HepG2 (cell line): Measurements from ENCODE around the gene UNC5A. TPM values are rescaled to one million over a fixed set of nuclear protein-coding genes. Genes with fewer than 3 reads are reported as not detected.

ENCODE experiments used
- ATAC-seq: fragments of 200-7000 bp; cut with Tn5 transposase; 3 replicates; pipeline ENCODE4 v1.9.1; 2020; ENCODE audit warnings: mild to moderate bottlenecking, moderate library complexity
- BruUV-seq: library from RNA; stranded (reverse); fragments of 400-500 nt; replicated peaks from 2 replicates; lab custom pipeline; 2021; lab: Mats Ljungman, UMichigan
- CTCF ChIA-PET: fragments of 300-600 bp; formaldehyde crosslinking; extraction: SDS; loops from one replicate; lab custom pipeline; 2021; ENCODE audit warnings: low total read pairs, inconsistent platforms, low intra/inter-chr PET ratio; lab: Yijun Ruan, JAX
- POLR2A ChIA-PET: fragments of 350-600 bp; sonication (Branson Sonifier 250); formaldehyde crosslinking; loops from one replicate; lab custom pipeline; 2020; ENCODE audit warnings: antibody characterized with exemption, inconsistent platforms; lab: Yijun Ruan, JAX
- DNase-seq: peaks from one replicate; pipeline ENCODE4 v3.0.0-alpha.2; 2015; ENCODE audit warnings: low spot score
- FAIRE-seq: peaks from 3 replicates; lab custom pipeline; 2011; peaks lifted over from hg19 to GRCh38; lab: Jason Lieb, UNC
- H2AFZ ChIP-seq: one replicate; pipeline ENCODE4 v1.6.1; 2011; ENCODE audit warnings: low read length, inconsistent platforms
- H3K27ac ChIP-seq: fragments of 300-600 bp; 3 replicates; pipeline ENCODE4 v1.8.0; 2011; ENCODE audit warnings: mixed run types, mild to moderate bottlenecking, mixed read lengths, low read length, inconsistent platforms; ENCODE audit not compliant: insufficient read depth; ENCODE audit errors: extremely low read length
- H3K27me3 ChIP-seq, 2 experiments: fragments of 200-600 bp in 1 of 2; 2 replicates in 1 of 2; 3 replicates in 1 of 2; pipeline versions ENCODE4 v1.6.0 to v1.8.0; 2011; ENCODE audit warnings: low read length in 2 of 2, mild to moderate bottlenecking in 2 of 2, moderate library complexity in 2 of 2, inconsistent platforms in 1 of 2; ENCODE audit not compliant: insufficient read depth in 2 of 2, control insufficient read depth in 1 of 2
- H3K36me3 ChIP-seq, 2 experiments: fragments of 200-600 bp in 1 of 2; replicated peaks in 1 of 2; 2 replicates in 1 of 2; 3 replicates in 1 of 2; pipeline versions ENCODE4 v1.5.1 to v1.8.0; 2011; ENCODE audit warnings: low read length in 2 of 2, inconsistent platforms in 1 of 2; ENCODE audit not compliant: insufficient read depth in 2 of 2, control insufficient read depth in 1 of 2
- H3K4me1 ChIP-seq: 2 replicates; pipeline ENCODE4 v1.5.1; 2012; ENCODE audit warnings: low read length, inconsistent platforms; ENCODE audit not compliant: insufficient read depth
- H3K4me2 ChIP-seq: 2 replicates; pipeline ENCODE4 v1.6.0; 2011; ENCODE audit warnings: low read depth, low read length, inconsistent platforms
- H3K4me3 ChIP-seq, 3 experiments: fragments of 200-600 bp in 1 of 3; sonication (generic), shearing (Covaris generic) in 1 of 3; replicated peaks in 1 of 3; 2 replicates each; pipeline ENCODE4 v1.5.1; 2011 to 2016; ENCODE audit warnings: low read length in 3 of 3, inconsistent platforms in 2 of 3, low read depth in 2 of 3, mild to moderate bottlenecking in 2 of 3, control low read depth in 1 of 3, mixed read lengths in 1 of 3; ENCODE audit not compliant: insufficient read depth in 1 of 3
- H3K79me2 ChIP-seq: one replicate; pipeline ENCODE4 v1.6.1; 2011; ENCODE audit warnings: low read length, inconsistent platforms; ENCODE audit not compliant: insufficient read depth
- H3K9ac ChIP-seq: 2 replicates; pipeline ENCODE4 v1.6.0; 2011; ENCODE audit warnings: mild to moderate bottlenecking, low read depth, low read length, inconsistent platforms; ENCODE audit not compliant: insufficient read depth
- H3K9me3 ChIP-seq: 2 replicates; pipeline ENCODE4 v1.5.1; 2012; ENCODE audit warnings: mild to moderate bottlenecking, low read length
- H4K20me1 ChIP-seq: 2 replicates; pipeline ENCODE4 v1.6.0; 2011; ENCODE audit warnings: inconsistent platforms, mild to moderate bottlenecking, low read length, moderate library complexity; ENCODE audit not compliant: insufficient read depth
- CHD2 ChIP-seq: IDR thresholded peaks from 2 replicates; pipeline ENCODE4 v1.6.1; 2011; ENCODE audit warnings: low read depth, low read length, improper control_type of control experiment
- ETV6 ChIP-seq: sonication (generic); formaldehyde crosslinking; conservative IDR thresholded peaks from 2 replicates; pipeline ENCODE4 v1.4.0; 2020; ENCODE audit warnings: missing genetic modification reagents
- MAF1 ChIP-seq: sonication (generic); formaldehyde crosslinking; IDR thresholded peaks from 2 replicates; pipeline ENCODE4 v1.5.0; 2020; ENCODE audit warnings: missing genetic modification reagents, borderline replicate concordance
- MAZ ChIP-seq, 2 experiments: sonication (generic) in 1 of 2; formaldehyde crosslinking in 1 of 2; IDR thresholded peaks; 2 replicates each; pipeline versions ENCODE4 v1.5.0 to v1.6.1; 2012 to 2020; ENCODE audit warnings: low read depth in 2 of 2, mild to moderate bottlenecking in 2 of 2, borderline replicate concordance in 1 of 2, improper control_type of control experiment in 1 of 2, low read length in 1 of 2, missing genetic modification reagents in 1 of 2, moderate library complexity in 1 of 2
- MIER2 ChIP-seq: IDR thresholded peaks from 2 replicates; pipeline ENCODE4 v1.6.1; 2016; ENCODE audit warnings: missing biosample characterization, missing genetic modification reagents
- PHF21A ChIP-seq: sonication (generic); formaldehyde crosslinking; IDR thresholded peaks from 2 replicates; pipeline ENCODE4 v1.5.0; 2020; ENCODE audit warnings: mild to moderate bottlenecking, missing genetic modification reagents
- RXRA ChIP-seq: sonication (generic); formaldehyde crosslinking; IDR thresholded peaks from 2 replicates; pipeline ENCODE4 v1.5.1; 2020; ENCODE audit warnings: missing genetic modification reagents
- SOX6 ChIP-seq, 2 experiments: fragments of 450-650 bp in 1 of 2; sonication (generic) in 1 of 2; formaldehyde crosslinking in 1 of 2; IDR thresholded peaks; 2 replicates each; pipeline versions ENCODE4 v1.4.0 to v1.6.1; 2017 to 2020; ENCODE audit warnings: antibody characterized with exemption in 1 of 2, mild to moderate bottlenecking in 1 of 2, missing genetic modification reagents in 1 of 2
- THAP8 ChIP-seq: sonication (generic); formaldehyde crosslinking; IDR thresholded peaks from 2 replicates; pipeline ENCODE4 v1.5.1; 2020; ENCODE audit warnings: missing genetic modification reagents, mild to moderate bottlenecking, borderline replicate concordance
- ZFP41 ChIP-seq: sonication (generic); formaldehyde crosslinking; IDR thresholded peaks from 2 replicates; pipeline ENCODE4 v1.4.0; 2020; ENCODE audit warnings: mild to moderate bottlenecking, missing genetic modification reagents, borderline replicate concordance
- ZFP82 ChIP-seq: sonication (generic); formaldehyde crosslinking; IDR thresholded peaks from 2 replicates; pipeline ENCODE4 v1.5.1; 2020; ENCODE audit warnings: mild to moderate bottlenecking, missing genetic modification reagents, borderline replicate concordance
- ZNF121 ChIP-seq: sonication (generic); formaldehyde crosslinking; IDR thresholded peaks from 2 replicates; pipeline ENCODE4 v1.5.0; 2020; ENCODE audit warnings: mild to moderate bottlenecking, missing genetic modification reagents
- ZNF367 ChIP-seq: sonication (generic); formaldehyde crosslinking; IDR thresholded peaks from 2 replicates; pipeline ENCODE4 v1.4.0; 2020; ENCODE audit warnings: missing genetic modification reagents, borderline replicate concordance
- ZNF451 ChIP-seq: sonication (generic); formaldehyde crosslinking; IDR thresholded peaks from 2 replicates; pipeline ENCODE4 v1.5.0; 2020; ENCODE audit warnings: mild to moderate bottlenecking, missing genetic modification reagents
- ZNF879 ChIP-seq: sonication (generic); formaldehyde crosslinking; IDR thresholded peaks from 2 replicates; pipeline ENCODE4 v1.8.1; 2023; ENCODE audit warnings: missing genetic modification reagents
- WGBS: methylation state at CpG from one replicate; pipeline ENCODE4 v1.1.6; 2017; ENCODE audit warnings: low lambda C conversion rate; 5-methylcytosine and 5-hydroxymethylcytosine counted together
- in situ Hi-C: cut with HindIII; loops from 2 replicates; pipeline ENCODE4 v1.10.0; 2017; ENCODE audit warnings: low pct_unique_long_range_greater_than_20kb; ENCODE audit not compliant: extremely low pct_ligation_motif_present
- intact Hi-C: fragments of 100-400 bp; cut with micrococcal nuclease; formaldehyde crosslinking; loops from one replicate; pipeline ENCODE4 v1.10.0; 2022; ENCODE audit not compliant: unreplicated experiment
- polyA plus RNA-seq, 8 experiments: library from polyadenylated mRNA; depleted of rRNA in 3 of 8; stranded (reverse) in 7 of 8; unstranded in 1 of 8; fragments of >200 nt; fragmentation: Illumina TruSeq in 4 of 8; extraction: Trizol in 4 of 8; gene quantifications; 2 replicates each; pipeline versions ENCODE4 v1.2.1 to v1.2.3, GENCODE V29; 2011 to 2016; ENCODE audit warnings: low read depth in 4 of 8, missing spikeins in 1 of 8, mixed read lengths in 1 of 8; ENCODE audit not compliant: insufficient read depth in 1 of 8
- total RNA-seq, 5 experiments: library from RNA; depleted of rRNA; stranded (reverse); fragments of >200 nt; fragmentation: Illumina TruSeq; extraction: Trizol; gene quantifications; 2 replicates each; pipeline ENCODE4 v1.2.3, GENCODE V29; 2016; ENCODE audit warnings: low read depth in 1 of 5

Gene UNC5A
- total and polyA plus RNA-seq, 2 of the 13 experiments (the other 11 are each of a cell fraction or from before 2014, with no cell fraction given), result not detected

DNA sequence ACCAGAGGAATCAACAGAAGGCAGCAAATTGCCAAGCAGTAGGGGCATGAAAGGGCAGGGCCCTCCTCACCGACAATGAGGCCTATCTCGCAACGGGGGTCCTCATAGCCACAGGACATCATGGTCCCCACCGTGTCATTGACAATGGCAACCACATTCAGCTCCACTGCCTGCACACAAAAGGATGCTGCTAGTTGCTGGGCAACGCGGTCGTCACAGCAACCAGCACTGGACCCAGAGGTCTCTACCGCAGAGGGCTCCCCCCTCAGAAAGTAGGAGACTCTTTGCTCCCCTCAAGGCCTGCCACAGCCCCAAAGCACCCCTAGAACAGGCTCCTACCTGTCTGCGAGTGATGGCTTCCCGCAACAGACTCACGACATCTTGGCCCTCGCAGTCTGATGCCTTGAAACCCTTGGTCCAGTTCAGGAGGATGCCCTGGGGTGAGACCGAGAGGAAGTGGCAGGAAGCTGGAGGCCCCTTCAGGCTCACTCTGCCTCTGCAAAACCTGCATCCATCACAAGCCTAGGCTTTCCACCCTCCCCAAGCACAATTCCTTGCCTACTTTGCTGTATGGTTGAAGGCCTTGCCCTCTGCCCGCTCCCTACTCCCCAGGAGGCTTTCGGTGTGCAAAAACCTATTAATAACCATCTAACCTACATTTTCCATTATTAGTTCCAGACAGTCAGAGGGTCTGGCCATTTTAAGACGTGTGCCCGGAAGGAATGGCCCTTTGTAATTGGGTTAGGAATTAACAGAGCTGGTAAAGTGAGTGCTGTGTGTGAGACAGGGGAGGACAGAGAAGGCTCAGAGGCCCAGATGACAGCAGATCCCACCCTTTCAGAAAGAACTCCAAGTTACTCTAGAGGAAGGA is 73.6 kb downstream of the UNC5A start:
- TF ChIP-seq RXRA (CRISPR knock-in tag) (no peak), SOX6 (IDR thresholded peaks at IDR 0.05) (no peak), SOX6 (CRISPR knock-in tag; IDR thresholded peaks at IDR 0.05) (no peak), ZFP41 (CRISPR knock-in tag) (no peak), MAF1 (no peak), PHF21A (CRISPR knock-in tag) (no peak), ZNF451 (CRISPR knock-in tag) (no peak), CHD2 (no peak), ZNF121 (CRISPR knock-in tag) (no peak), ZFP82 (CRISPR knock-in tag) (no peak), ZNF367 (CRISPR knock-in tag) (no peak), MAZ (IDR thresholded peaks at IDR 0.05; ENCODE audit: borderline replicate concordance, low read depth, low read length) (no peak), MAZ (CRISPR knock-in tag; IDR thresholded peaks at IDR 0.05; ENCODE audit: low read depth) (no peak), MIER2 (no peak), ZNF879 (CRISPR knock-in tag) (no peak), THAP8 (CRISPR knock-in tag) (no peak), ETV6 (CRISPR knock-in tag) (no peak)
- ChIA-PET CTCF (no interaction called here), POLR2A (no interaction called here)
- no peak overlapping the region for H3K4me3 ChIP-seq
- no peak overlapping the region for H2AFZ ChIP-seq
- H3K27ac ChIP-seq, result no peak overlapping the region
- H3K27me3 ChIP-seq, result peaks cover 6 to 71% of the 10 kb centered on the region in 2 experiments; a peak in 4 of 5 replicates
- no peaks in the 10 kb centered on the region for H3K36me3 ChIP-seq
- no peak overlapping the region for H3K4me2 ChIP-seq
- in situ Hi-C loops, result no loop called here
- BruUV-seq, result no TSS peak
- no peaks in the 10 kb centered on the region for H3K9me3 ChIP-seq
- FAIRE-seq (no peak), DNase-seq (no peak), ATAC-seq (no peak)
- no peak overlapping the region for H3K9ac ChIP-seq
- no peaks in the 10 kb centered on the region for H3K79me2 ChIP-seq
- no peaks in the 10 kb centered on the region for H4K20me1 ChIP-seq
- H3K4me1 ChIP-seq, result peaks cover 8% of the 10 kb centered on the region; the same call in 1 of the 2 replicates
- 47% methylated on average over 5 of the region's 17 CpGs for WGBS
- intact Hi-C loops, result no loop called here
